GM12873 (cell line): ENCODE measurements around the gene OLFM2.

Source experiments
- TF ChIP-seq, protein P1 (sequence below): IDR thresholded peaks from 2 replicates; pipeline ENCODE4 v1.5.1; 2012; ENCODE audit warnings: low read depth, mild to moderate bottlenecking, moderate library complexity, low read length, control low read depth; ENCODE audit not compliant: insufficient read depth; ENCODE audit errors: missing control alignments

OLFM2 gene

DNA sequence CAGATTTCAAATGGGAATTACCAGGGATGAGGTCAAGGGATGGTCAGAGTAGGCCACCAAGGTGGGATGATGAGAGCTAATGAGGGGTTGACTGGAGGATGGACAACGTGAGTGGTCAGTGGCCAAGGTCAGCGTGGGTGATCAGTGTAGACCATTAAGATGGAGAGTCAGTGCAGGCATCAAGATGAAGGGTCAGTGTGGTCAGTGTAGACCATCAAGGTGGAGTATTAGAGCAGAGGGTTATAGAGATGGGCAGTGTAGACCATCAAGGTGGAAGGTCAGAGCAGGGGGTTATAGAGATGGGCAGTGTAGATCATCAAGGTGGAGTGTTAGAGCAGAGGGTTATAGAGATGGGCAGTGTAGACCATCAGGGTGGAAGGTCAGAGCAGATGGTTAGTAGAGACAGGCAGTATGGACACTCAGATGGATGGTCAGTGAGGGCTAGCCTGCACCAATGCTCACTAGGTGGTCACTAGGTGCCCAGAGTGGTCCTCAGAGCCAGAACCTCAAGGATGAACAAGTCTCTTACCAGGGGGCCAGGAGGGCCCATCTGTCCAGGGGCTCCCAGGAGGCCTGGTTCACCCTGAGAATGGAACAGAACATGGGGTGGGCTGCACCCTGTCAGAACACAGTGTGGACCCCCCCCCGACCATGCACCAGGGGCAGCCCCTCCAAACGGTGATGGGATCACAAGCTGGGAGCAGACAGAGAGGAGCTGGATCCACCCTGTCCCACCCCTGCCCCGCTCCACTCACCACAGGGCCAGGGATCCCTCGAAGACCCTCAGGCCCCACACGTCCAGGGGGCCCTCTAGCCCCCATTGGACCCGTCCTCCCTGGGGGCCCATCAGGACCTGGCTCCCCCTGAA is 32.7 kb upstream of the OLFM2 start:
- TF ChIP-seq, protein P1, sequence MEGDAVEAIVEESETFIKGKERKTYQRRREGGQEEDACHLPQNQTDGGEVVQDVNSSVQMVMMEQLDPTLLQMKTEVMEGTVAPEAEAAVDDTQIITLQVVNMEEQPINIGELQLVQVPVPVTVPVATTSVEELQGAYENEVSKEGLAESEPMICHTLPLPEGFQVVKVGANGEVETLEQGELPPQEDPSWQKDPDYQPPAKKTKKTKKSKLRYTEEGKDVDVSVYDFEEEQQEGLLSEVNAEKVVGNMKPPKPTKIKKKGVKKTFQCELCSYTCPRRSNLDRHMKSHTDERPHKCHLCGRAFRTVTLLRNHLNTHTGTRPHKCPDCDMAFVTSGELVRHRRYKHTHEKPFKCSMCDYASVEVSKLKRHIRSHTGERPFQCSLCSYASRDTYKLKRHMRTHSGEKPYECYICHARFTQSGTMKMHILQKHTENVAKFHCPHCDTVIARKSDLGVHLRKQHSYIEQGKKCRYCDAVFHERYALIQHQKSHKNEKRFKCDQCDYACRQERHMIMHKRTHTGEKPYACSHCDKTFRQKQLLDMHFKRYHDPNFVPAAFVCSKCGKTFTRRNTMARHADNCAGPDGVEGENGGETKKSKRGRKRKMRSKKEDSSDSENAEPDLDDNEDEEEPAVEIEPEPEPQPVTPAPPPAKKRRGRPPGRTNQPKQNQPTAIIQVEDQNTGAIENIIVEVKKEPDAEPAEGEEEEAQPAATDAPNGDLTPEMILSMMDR = no peak

DNA sequence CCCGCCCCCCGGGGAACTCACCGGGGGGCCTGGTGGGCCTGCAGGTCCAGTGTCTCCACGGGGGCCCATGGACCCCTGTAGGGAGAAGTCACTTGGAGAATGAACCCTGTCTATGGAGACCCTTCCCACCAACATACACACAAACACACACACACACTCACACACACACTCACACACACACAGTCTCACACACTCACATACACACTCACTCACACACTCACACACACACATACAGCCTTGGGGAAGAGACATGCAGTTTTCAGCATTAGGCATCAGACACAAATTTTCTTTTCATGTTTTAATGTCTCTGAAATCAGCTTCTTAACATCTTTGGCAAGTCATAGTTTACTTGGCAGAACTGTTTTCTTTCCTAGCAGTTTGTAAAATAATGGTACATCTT is 31.0 kb upstream of the OLFM2 start:
- TF ChIP-seq, protein P1 = no peak

DNA sequence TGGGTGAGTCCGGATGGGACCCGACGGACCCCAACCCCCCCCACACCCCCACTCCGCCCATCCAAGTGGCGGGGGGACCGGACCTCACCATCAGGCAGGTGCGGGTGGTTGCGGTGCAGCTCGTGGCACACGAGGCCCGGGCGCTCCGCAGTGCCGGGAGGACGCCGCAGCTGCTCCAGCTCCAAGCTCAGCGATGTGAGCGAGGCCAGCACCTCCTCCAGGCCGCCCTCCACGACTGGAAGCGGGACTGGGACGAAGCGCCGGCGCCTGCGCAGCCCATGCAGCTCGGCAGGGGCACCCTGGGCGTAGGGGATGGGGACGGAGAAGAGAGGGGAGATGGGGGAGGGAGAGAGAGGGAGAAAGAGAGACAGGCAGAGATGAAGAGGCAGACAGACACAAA is 30.1 kb upstream of the OLFM2 start:
- TF ChIP-seq, protein P1 = no peak

DNA sequence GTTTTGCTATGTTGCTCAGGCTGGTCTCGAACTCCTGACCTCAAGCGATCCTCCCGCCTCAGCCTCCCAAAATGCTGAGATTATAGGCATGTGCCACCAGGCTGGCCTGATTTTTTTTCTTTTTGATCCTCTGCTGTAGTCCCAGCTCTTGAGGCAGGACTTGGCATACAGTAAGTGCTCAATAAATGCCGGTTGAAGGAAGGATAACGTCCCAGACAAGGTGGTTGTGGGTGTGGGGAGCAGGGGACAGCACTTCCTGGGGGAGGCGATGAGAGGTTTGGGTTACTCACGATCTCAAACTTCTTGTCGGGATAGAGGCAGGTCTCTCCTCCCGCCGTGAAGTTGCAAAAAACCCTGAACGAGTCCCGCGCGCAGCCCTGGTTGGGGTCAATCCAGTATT is 29.7 kb upstream of the OLFM2 start:
- TF ChIP-seq, protein P1 = no peak

DNA sequence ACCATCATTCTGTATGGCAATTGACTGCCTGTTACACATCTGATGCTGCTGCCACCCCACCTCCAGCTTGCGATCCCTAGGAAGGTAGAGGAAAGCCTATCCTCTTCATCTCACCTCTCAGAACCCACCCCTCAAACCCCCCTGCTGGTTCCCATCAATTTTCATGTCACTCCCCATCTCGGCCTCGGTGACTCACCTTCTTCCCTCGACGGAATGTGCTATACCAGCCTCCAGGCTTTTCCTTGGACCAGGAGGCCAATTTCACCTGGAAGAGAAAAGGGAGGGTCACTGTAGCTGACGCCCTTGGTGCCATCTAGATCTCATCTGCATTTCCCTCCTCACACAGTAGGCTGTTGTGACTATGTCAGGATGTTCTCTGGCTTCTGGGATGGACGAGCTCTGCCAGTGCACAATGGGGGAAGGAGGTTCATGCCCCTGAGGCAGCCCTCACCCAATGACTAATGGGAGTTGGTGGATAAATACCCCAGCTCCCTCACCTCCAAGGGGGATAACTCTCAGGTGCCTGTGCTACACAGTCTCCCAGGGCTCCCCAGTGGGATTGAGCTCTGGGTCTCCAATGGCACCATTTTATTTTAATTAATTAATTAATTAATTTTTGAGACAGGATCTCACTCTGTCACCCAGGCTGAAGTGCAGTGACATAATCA is 26.4 kb upstream of the OLFM2 start:
- TF ChIP-seq, protein P1 = no peak

DNA sequence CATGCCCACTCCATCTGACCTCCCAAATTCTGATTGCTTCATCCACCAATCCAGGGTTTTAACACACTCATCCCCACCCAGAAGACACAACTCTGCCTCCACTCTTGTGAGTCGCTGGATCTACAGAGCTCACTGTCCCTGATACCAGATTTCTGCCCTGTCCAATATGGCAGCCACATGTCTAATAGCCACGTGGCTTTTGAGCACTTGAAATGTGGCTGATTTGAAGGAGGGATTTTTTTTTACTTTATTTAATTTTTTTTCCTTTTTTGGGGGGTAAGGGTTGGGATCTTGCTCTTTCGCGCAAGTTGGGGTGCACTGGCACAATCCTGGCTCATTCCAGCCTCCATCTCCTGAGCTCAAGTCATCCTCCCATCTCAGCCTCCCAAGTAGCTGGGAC is 24.8 kb upstream of the OLFM2 start:
- TF ChIP-seq, protein P1 = no peak

DNA sequence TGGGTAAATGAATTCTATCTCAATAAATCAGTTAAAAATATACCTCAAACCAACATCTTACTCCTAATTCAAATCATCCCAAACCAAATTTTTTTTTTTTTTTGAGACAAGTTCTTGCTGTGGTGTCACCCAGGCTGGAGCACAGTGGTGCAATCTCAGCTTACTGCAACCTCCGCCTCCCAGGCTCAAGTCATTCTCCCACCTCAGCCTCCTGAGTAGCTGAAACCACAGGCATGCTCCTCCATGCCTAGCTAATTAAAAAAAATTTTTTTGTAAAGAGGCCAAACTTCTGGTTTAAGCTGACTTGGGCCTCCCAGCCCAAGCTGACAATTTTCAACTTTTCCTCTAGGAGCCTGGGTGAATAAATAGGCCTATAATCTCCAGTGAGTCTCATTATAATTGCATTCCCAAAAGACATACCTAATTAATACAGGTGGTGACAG is 22.1 kb upstream of the OLFM2 start:
- TF ChIP-seq, protein P1 = no peak
